ENCODE results near the gene HTT-AS.
"Not testable (repeated sequence)": the region's sequence is repeated elsewhere in the genome, so short reads cannot be mapped to it uniquely, and the experiment has no call there.

The HTT-AS gene

DNA sequence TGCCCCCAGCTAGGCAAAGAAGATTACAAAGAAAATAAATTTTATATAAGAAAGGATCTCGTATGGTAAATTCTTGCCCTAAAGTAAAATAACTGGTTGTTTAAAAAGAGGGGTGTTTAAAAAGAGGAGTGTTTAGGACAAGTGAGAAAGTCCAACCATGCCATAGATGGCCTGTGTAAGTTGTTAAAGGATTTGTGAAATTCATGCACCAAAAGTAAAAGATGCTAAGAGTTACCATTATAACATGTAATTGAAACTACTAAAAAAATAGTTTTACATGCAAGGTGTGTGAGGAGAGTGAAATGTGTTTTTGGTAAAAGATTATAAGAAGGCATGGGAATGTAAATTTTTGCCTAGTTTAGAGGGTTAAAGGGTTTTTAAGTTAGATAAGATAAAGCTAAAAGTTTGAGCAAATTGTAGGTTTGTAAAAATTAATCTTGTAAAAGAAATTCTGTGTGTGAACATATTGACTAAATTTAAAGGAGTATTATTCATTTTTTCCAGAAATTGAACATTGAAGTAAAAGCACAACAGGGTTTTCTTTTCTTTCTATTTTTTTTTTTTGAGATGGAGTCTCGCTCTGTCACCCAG, 20.1 kb downstream of the HTT-AS start:
- no peak overlapping the region for H3K27ac ChIP-seq
- no peaks in the 10 kb centered on the region for H3K36me3 ChIP-seq (ENCODE audit: insufficient read depth, low read length)
- no peak overlapping the region for H3K9ac ChIP-seq (ENCODE audit: insufficient read length)
- TF ChIP-seq POLR2AphosphoS5 (IDR thresholded peaks at IDR 0.05; ENCODE audit: borderline replicate concordance, low read depth, low read length) (no peak), EZH2 (IDR thresholded peaks at IDR 0.05) (no peak)
- no peaks in the 10 kb centered on the region for H3K9me3 ChIP-seq (ENCODE audit: low read depth, low read length)
- DNase-seq (ENCODE audit: low read depth, low spot score) = no peak
- H3K4me3 ChIP-seq = no peak overlapping the region

DNA sequence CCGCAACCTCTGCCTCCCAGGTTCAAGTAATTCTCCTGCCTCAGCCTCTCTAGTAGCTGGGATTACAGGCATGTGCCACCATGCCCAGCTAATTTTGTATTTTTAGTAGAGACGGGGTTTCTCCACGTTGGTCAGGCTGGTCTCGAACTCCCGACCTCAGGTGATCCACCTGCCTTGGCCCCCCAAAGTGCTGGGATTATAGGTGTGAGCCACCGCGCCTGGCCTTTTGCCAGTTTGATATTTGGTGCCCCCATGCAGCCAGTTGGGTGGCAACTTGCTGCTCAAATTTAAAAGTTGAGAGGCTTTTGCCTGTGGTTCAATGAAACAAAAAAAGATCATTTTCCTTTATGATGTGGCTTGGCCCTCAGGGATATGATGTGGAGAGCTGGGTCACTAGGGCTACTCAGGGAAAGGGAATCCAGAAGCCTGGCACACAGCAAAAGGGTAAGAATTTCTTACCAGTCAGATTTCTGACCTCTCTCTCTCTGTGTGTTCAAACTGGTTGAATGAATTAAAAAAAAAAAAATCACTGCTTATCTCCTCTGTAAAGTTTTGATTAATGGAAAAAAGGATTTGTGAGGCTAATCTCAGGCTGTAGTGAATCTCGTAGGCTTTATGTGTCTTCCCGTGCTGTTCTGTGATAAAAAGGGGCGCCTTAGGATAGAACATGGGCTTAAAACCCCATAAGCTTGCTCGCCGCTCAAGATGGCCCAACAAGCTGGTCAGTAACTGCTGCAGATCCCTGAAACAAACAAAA, 23.0 kb downstream of the HTT-AS start:
- H3K27ac ChIP-seq; DNase-seq (ENCODE audit: low read depth, low spot score); H3K36me3 ChIP-seq (ENCODE audit: insufficient read depth, low read length); H3K4me3 ChIP-seq; H3K9ac ChIP-seq (ENCODE audit: insufficient read length); H3K9me3 ChIP-seq (ENCODE audit: low read depth, low read length): not testable (repeated sequence)

DNA sequence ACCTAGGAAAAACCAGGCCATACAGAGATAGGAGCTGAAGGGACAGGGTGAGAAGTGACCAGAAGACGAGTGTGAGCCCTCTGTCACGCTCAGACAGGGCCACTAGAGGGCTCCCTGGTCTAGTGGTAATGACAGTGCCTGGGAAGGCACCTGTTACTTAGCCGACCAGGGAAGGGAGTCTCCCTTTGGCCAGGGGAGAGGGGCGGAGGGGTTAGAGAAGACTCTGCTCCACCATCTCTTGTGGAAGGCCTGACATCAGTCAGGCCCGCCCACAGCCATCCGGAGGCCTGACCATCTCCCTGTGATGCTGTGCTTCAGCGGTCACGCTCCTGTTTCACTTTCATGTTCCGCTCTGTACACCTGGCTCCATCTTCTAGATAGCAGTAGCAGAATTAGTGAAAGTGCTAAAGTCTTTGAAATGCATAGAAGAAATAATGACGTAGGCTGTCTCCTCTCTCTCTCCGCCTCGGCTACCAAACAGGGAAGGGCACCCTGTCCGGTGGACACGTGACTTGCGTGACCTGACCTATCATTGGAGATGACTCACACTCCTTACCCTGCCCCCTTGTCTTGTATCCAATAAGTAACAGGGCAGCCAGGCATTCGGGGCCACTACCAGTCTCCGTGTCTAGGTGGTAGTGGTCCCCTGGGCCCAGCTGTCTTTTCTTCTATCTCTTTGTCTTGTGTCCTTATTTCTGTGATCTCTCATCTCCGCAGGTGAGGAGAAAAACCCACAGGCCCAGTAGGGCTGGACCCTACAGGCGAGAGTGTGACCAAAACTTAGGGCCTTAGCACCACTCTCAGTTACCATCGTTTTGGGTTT, 26.7 kb downstream of the HTT-AS start:
- no peak for TF ChIP-seq FOXP2 (optimal IDR thresholded peaks at IDR 0.05; ENCODE audit: control extremely low read depth, extremely low read length, insufficient read depth)
- no peak for TF ChIP-seq POLR2AphosphoS5 (IDR thresholded peaks at IDR 0.05; ENCODE audit: borderline replicate concordance, low read depth, low read length)
- TF ChIP-seq EZH2 (IDR thresholded peaks at IDR 0.05) = no peak
- H3K4me3 ChIP-seq = no peak overlapping the region
- H3K9me3 ChIP-seq (ENCODE audit: low read depth, low read length) = no peaks in the 10 kb centered on the region
- DNase-seq (ENCODE audit: low read depth, low spot score) = no peak
- no peaks in the 10 kb centered on the region for H3K36me3 ChIP-seq (ENCODE audit: insufficient read depth, low read length)
- no peak overlapping the region for H3K9ac ChIP-seq (ENCODE audit: insufficient read length)
- H3K27ac ChIP-seq = no peak overlapping the region

DNA sequence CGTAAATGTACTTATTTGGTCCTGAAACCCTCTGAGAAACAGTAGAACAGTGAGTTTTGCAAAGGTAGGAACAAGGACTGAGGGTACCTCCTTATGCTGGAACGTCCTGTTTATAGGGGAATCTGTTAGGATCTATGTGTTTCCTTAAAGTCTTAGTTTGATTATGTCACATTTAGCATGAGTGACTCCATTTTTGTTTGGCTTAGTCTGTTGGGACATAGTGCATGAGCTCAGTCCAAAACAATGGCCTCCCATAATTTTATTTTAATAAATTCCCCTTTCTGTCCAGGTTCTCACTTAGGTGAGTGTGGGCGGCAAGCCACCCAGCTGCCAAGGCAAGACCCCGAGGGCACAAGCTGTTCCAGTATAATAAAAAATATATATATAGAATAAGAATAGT, 27.7 kb downstream of the HTT-AS start:
- TF ChIP-seq FOXP2 (optimal IDR thresholded peaks at IDR 0.05; ENCODE audit: control extremely low read depth, extremely low read length, insufficient read depth) = no peak
- TF ChIP-seq EZH2 (IDR thresholded peaks at IDR 0.05) = no peak
- TF ChIP-seq POLR2AphosphoS5 (IDR thresholded peaks at IDR 0.05; ENCODE audit: borderline replicate concordance, low read depth, low read length) = no peak

DNA sequence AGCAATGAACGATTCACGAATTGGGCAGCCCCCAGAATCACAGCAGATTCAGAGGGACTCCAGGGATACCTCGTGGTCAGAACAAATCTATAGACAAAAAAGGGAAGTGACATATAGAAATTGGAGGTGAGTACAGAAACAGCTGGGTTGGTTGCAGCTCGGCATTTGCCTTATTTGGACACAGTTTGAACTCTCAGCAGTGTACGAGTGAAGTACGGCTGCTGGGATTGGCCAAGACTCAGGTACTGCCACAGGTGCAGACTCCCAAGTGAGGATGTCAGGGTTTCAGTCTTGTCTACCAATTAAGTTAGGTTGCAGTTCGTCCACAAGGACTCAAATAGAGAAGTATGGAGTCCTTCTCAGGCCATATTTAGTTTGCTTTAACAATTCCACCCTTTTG, 28.2 kb downstream of the HTT-AS start:
- no peak overlapping the region for H3K9ac ChIP-seq (ENCODE audit: insufficient read length)
- H3K27ac ChIP-seq = no peak overlapping the region
- no peak for TF ChIP-seq EZH2 (IDR thresholded peaks at IDR 0.05)
- no peak for TF ChIP-seq POLR2AphosphoS5 (IDR thresholded peaks at IDR 0.05; ENCODE audit: borderline replicate concordance, low read depth, low read length)
- no peak for TF ChIP-seq FOXP2 (optimal IDR thresholded peaks at IDR 0.05; ENCODE audit: control extremely low read depth, extremely low read length, insufficient read depth)
- DNase-seq (ENCODE audit: low read depth, low spot score) = no peak
- H3K4me3 ChIP-seq = no peak overlapping the region
- H3K9me3 ChIP-seq (ENCODE audit: low read depth, low read length) = no peaks in the 10 kb centered on the region
- no peaks in the 10 kb centered on the region for H3K36me3 ChIP-seq (ENCODE audit: insufficient read depth, low read length)

More for the DNA sequence above, 27.7 kb downstream of the HTT-AS start:
- Histone ChIP-seq H3K4me3 (no peak overlapping the region), H3K9ac (ENCODE audit: insufficient read length) (no peak overlapping the region), H3K36me3 (ENCODE audit: insufficient read depth, low read length) (no peaks in the 10 kb centered on the region), H3K9me3 (ENCODE audit: low read depth, low read length) (no peaks in the 10 kb centered on the region), H3K27ac (no peak overlapping the region)
- no peak for DNase-seq (ENCODE audit: low read depth, low spot score)

DNA sequence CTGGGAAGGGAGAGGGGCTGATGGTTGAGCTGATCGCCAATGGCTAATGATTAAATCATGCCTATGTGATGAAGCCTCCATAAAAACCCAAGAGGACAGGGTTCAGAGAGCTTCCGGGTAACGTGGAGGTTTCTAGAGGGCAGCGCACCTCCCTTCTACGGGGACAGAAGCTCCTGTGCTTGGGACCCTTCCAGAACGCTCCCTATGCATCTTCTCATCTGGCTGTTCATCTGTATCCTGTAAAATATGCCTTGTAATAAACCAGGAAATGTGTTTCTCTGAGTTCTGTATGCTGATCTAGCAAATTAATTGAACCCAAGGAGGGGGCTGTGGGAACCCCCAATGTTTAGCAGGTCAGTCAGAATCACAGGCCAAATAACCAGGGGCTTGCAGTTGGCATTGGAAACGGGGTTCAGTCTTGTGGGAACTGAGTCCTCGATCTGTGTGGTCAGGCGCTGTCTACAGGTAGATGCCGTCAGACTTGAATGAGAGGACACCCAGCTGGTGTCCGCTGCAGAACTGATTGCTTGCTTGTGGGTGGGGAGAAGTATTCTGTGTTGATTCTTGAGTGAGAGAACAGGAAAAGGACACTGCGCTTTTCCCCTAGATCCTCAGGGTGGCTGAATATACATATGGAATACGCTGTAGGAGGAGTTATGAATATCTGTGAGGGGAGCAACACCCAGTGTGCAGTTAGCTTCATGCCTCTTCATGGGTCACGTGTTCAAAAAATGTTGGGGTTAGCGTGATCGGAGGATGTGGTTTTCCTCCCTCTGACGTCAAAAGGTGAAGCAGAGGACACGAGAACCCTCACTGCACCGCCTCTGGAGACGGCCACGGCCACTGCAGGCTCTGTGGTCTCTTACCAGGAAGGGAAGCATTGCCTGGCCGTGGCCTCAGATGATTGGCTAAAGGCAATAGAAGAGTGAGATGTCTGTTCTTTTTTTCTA, 29.2 kb downstream of the HTT-AS start:
- H3K9ac ChIP-seq (ENCODE audit: insufficient read length) = no peak overlapping the region
- TF ChIP-seq FOXP2 (optimal IDR thresholded peaks at IDR 0.05; ENCODE audit: control extremely low read depth, extremely low read length, insufficient read depth) (no peak), EZH2 (IDR thresholded peaks at IDR 0.05) (no peak), POLR2AphosphoS5 (IDR thresholded peaks at IDR 0.05; ENCODE audit: borderline replicate concordance, low read depth, low read length) (no peak)
- no peak for DNase-seq (ENCODE audit: low read depth, low spot score)

DNA sequence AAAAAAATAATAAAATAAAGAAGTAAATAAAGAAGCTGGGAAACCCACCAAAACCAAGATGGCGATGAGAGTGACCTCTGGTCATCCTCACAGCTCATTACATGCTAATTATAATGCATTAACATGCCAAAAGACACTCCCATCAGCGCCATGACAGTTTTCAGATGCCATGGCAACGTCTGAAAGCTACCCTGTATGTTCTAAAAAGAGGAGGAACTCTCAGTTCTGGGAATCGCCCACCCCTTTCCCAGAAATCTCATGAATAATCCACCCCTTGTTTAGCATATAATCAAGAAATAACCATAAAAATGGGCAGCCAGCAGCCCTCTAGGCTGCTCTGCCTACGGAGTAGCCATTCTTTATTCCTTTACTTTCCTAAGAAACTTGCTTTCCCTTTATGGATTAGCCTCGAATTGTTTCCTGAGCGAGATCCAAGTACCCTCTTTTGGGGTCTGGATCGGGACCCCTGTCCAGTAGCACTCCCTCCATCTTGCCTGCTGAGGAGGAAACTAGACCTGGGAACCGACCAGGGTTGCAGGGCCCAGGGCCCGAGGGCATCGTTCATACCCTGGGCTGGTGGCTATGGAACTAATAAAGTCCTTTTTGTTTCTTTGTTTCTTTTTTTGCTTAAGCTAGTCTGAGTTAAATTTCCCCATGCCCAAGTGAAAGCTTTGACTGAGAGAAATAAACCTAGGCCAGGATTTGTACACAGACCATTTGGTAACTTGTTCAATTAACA, 30.9 kb downstream of the HTT-AS start:
- no peaks in the 10 kb centered on the region for H3K9me3 ChIP-seq (ENCODE audit: low read depth, low read length)
- no peak overlapping the region for H3K4me3 ChIP-seq
- no peak overlapping the region for H3K27ac ChIP-seq
- H3K36me3 ChIP-seq (ENCODE audit: insufficient read depth, low read length) = no peaks in the 10 kb centered on the region
- H3K9ac ChIP-seq (ENCODE audit: insufficient read length) = no peak overlapping the region
- TF ChIP-seq POLR2AphosphoS5 (IDR thresholded peaks at IDR 0.05; ENCODE audit: borderline replicate concordance, low read depth, low read length) (no peak), FOXP2 (optimal IDR thresholded peaks at IDR 0.05; ENCODE audit: control extremely low read depth, extremely low read length, insufficient read depth) (no peak), EZH2 (IDR thresholded peaks at IDR 0.05) (no peak)
- DNase-seq (ENCODE audit: low read depth, low spot score) = no peak

More for the DNA sequence above, 29.2 kb downstream of the HTT-AS start:
- Histone ChIP-seq H3K27ac (no peak overlapping the region), H3K9me3 (ENCODE audit: low read depth, low read length) (no peaks in the 10 kb centered on the region), H3K4me3 (no peak overlapping the region), H3K36me3 (ENCODE audit: insufficient read depth, low read length) (no peaks in the 10 kb centered on the region)

All from SK-N-MC (cell line).